ENCODE measurements around the gene ADPRM. TPM values are rescaled to one million over a fixed set of nuclear protein-coding genes. Genes with fewer than 3 reads are reported as not detected.

Gene ADPRM
- total RNA-seq, 6 donors from 2014 or later: 1.7 to 18.9 (median 8.2) TPM

DNA sequence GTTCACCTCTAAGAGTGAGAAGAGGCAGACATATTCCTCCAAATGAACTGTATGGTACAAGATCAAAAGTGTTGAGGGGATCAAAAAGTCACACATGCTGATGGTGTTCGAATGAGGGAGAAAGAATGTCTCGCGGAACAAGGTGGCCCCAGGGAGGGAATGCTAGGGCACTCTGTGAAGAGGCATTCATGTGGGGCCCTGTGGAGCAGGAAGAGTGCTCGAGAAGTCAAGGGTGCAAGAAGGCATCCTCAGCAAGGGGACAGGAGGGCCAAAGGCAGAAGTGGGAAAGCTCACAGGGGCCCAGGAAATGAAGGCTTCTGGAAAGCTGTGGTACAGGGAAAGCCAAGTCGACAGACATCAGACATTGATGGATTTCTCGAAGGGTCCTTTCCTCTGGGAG is 34.2 kb upstream of the ADPRM start:
- DNase-seq (no peak), ATAC-seq (ENCODE audit: low FRiP score in 2 of 2) (no peak)
- H3K27ac ChIP-seq: no peak overlapping the region
- TF ChIP-seq POLR2AphosphoS5 (IDR thresholded peaks at IDR 0.05) (no peak), EP300 (IDR thresholded peaks at IDR 0.05) (no peak)
- H3K4me1 ChIP-seq: no peaks in the 10 kb centered on the region
- no peaks in the 10 kb centered on the region for H3K9me3 ChIP-seq
- H3K27me3 ChIP-seq: no peaks in the 10 kb centered on the region
- no peak overlapping the region for H3K4me3 ChIP-seq
- WGBS, 2 donors: 80 to 88% methylated on average over 6 of the region's 6 CpGs
- peaks cover 0 to 10% (median 3%) of the 10 kb centered on the region in 4 donors for H3K36me3 ChIP-seq

DNA sequence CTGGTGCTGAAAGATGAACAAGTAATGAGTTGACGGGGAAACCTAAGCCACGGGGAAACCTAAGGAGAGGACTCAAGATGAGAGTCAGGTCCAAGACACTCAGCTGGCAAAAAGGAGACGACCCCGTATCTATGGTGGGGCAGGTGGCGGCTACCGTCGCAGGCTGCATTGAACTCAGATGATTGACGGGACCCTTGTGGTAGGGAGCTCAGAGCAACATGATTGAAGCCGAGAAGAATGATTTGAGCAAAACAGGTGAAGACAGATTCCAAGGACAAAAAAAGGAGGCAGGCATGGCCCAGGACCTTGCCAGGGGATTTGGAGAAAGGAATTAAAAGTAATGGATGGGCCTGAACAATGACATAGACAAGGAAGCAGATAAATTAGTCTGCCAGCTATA is 32.8 kb upstream of the ADPRM start:
- WGBS, 2 donors: 91 to 93% methylated on average over 9 of the region's 9 CpGs
- ATAC-seq (ENCODE audit: low FRiP score in 2 of 2): no peak
- no peak overlapping the region for H3K4me3 ChIP-seq

DNA sequence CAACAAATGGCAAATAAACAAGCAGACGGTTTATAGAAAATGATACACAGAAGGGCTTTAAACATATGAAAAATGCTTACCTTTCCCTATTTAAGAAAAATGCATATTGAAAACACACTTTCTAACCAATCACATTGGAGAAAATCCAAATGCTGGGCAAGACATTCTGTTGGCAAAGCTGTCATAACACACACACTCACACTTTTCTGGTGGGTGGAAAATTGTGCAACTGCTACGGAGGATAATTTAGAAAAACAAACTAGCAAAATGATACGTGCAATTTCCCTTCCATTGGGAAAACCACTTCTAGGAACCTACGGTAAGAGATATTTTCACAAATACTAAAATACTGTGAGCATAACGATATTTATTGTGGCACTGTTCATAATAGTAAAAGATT is 30.5 kb upstream of the ADPRM start:
- no peak for TF ChIP-seq POLR2AphosphoS5 (IDR thresholded peaks at IDR 0.05)
- TF ChIP-seq POLR2A (IDR thresholded peaks at IDR 0.05): no peak
- no peak for TF ChIP-seq EP300 (IDR thresholded peaks at IDR 0.05)
- TF ChIP-seq, protein P1, sequence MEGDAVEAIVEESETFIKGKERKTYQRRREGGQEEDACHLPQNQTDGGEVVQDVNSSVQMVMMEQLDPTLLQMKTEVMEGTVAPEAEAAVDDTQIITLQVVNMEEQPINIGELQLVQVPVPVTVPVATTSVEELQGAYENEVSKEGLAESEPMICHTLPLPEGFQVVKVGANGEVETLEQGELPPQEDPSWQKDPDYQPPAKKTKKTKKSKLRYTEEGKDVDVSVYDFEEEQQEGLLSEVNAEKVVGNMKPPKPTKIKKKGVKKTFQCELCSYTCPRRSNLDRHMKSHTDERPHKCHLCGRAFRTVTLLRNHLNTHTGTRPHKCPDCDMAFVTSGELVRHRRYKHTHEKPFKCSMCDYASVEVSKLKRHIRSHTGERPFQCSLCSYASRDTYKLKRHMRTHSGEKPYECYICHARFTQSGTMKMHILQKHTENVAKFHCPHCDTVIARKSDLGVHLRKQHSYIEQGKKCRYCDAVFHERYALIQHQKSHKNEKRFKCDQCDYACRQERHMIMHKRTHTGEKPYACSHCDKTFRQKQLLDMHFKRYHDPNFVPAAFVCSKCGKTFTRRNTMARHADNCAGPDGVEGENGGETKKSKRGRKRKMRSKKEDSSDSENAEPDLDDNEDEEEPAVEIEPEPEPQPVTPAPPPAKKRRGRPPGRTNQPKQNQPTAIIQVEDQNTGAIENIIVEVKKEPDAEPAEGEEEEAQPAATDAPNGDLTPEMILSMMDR (IDR thresholded peaks at IDR 0.05): no peak
- 73 to 79% methylated on average over 5 of the region's 5 CpGs for WGBS, 2 donors
- H3K27me3 ChIP-seq: no peaks in the 10 kb centered on the region
- H3K9me3 ChIP-seq: no peaks in the 10 kb centered on the region
- H3K4me3 ChIP-seq: no peak overlapping the region
- DNase-seq (no peak), ATAC-seq (ENCODE audit: low FRiP score in 2 of 2) (no peak)
- no peaks in the 10 kb centered on the region for H3K36me3 ChIP-seq
- no peaks in the 10 kb centered on the region for H3K4me1 ChIP-seq
- H3K27ac ChIP-seq: no peak overlapping the region

More for the DNA sequence above, 32.8 kb upstream of the ADPRM start:
- TF ChIP-seq EP300 (IDR thresholded peaks at IDR 0.05) (no peak), POLR2A (IDR thresholded peaks at IDR 0.05) (no peak), POLR2AphosphoS5 (IDR thresholded peaks at IDR 0.05) (no peak)
- TF ChIP-seq, protein P1 (IDR thresholded peaks at IDR 0.05): no peak
- peaks cover 0 to 4% (median 2%) of the 10 kb centered on the region in 4 donors for H3K36me3 ChIP-seq
- no peaks in the 10 kb centered on the region for H3K4me1 ChIP-seq
- no peak overlapping the region for H3K27ac ChIP-seq
- H3K9me3 ChIP-seq: no peaks in the 10 kb centered on the region
- no peak for DNase-seq
- no peaks in the 10 kb centered on the region for H3K27me3 ChIP-seq

DNA sequence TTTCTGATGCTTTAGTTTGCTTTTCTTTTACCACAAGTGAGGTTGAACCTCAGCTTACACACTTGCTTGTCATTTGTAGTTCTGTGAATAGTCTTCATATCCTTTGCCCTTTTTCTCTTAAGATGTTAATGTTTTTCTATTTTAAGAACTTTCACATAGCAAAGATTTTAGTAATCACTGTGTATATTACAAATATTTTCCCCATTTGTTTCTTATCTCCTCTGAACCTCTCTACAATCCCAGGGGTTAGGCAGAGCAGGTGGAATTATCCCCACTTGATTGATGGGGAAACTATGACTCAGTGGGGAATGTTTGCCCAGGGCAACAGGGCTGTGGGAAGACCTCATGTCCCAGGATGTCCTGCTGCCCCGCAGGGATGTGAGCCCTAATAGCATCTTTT is 28.6 kb upstream of the ADPRM start:
- TF ChIP-seq, protein P1 (IDR thresholded peaks at IDR 0.05): no peak
- TF ChIP-seq POLR2A (IDR thresholded peaks at IDR 0.05) (no peak), EP300 (IDR thresholded peaks at IDR 0.05) (no peak), POLR2AphosphoS5 (IDR thresholded peaks at IDR 0.05) (no peak)
- Histone ChIP-seq H3K4me1 (no peaks in the 10 kb centered on the region), H3K36me3 (peaks cover 0 to 5% (median 0%) of the 10 kb centered on the region in 4 donors), H3K9me3 (no peaks in the 10 kb centered on the region), H3K27ac (no peak overlapping the region), H3K27me3 (no peaks in the 10 kb centered on the region), H3K4me3 (no peak overlapping the region)
- WGBS, 2 donors: 83 to 87% methylated on average over 1 of the region's 1 CpG
- ATAC-seq (ENCODE audit: low FRiP score in 2 of 2) (no peak), DNase-seq (no peak)

DNA sequence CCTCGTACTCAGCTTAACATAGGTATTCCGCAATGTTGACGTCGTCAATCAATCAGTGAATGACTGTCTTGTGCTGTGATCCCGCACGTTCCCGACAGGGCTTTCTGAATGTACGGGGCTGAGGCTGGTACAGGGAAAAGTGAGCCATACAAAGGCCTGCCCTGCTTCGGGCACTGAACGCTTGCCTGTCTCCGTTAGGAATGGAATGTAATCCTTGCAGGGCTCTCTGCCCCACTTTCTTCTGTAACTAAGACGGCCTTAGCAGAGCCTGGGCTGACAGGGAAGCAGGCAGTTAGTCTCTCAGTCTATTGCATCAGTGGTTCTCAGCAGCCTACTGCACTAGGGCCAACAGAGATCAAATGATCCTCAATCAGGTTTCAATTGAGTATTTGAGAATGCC is 24.1 kb upstream of the ADPRM start:
- H3K36me3 ChIP-seq: peaks cover 0 to 36% (median 14%) of the 10 kb centered on the region in 4 donors
- H3K9me3 ChIP-seq: no peaks in the 10 kb centered on the region
- TF ChIP-seq, protein P1 (IDR thresholded peaks at IDR 0.05): no peak
- no peak for TF ChIP-seq POLR2A (IDR thresholded peaks at IDR 0.05)
- TF ChIP-seq POLR2AphosphoS5 (IDR thresholded peaks at IDR 0.05): no peak
- no peak for TF ChIP-seq EP300 (IDR thresholded peaks at IDR 0.05)
- ATAC-seq (ENCODE audit: low FRiP score in 2 of 2): no peak
- 88 to 92% methylated on average over 11 to 12 of the region's 12 CpGs for WGBS, 2 donors
- no peaks in the 10 kb centered on the region for H3K27me3 ChIP-seq
- H3K27ac ChIP-seq: no peak overlapping the region
- no peaks in the 10 kb centered on the region for H3K4me1 ChIP-seq
- H3K4me3 ChIP-seq: no peak overlapping the region
- no peak for DNase-seq
